ENCODE results near the gene GRIN2D.
"Not testable (repeated sequence)": the region's sequence is repeated elsewhere in the genome, so short reads cannot be mapped to it uniquely, and the experiment has no call there.

GRIN2D gene

DNA sequence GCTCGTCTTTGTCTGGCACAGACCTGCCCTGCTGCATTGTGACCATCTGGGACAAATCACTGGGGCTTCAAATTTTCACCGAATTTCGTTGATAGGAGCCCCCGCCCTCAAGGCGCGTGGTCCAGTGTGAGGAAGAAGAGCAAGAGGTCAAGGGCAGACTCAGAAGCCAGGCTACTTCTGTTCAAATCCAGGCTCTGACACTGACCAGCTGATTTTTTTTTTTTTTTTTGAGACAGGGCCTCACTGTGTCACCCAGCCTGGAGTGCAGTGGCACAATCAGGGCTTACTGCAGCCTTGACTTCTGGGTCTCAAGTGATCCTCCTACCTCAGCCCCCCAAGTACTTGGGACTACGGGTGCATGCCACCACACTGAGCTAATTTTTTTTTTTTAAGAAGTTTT lies 22.1 kb upstream of the GRIN2D start:
- DNase-seq (ENCODE audit: low spot score): no peak
- FAIRE-seq: no peak

DNA sequence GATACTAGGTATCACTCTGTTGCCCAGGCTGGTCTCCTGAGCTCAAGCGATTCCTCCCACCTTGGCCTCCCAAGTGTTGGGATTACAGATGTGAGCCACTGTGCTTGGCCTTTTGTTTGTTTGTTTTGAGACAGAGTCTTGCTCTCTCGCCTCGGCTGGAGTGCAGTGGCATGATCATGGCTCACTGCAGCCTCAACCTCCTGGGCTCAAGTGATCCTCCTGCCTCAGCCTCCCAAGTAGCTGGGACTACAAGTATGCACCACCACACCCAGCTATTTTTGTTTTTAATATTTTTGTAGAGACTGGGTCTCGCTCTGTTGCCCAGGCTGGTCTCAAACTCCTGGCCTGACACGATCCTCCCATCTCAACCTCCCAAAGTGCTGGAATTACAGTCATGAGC lies 21.7 kb upstream of the GRIN2D start:
- FAIRE-seq; DNase-seq (ENCODE audit: low spot score): not testable (repeated sequence)

DNA sequence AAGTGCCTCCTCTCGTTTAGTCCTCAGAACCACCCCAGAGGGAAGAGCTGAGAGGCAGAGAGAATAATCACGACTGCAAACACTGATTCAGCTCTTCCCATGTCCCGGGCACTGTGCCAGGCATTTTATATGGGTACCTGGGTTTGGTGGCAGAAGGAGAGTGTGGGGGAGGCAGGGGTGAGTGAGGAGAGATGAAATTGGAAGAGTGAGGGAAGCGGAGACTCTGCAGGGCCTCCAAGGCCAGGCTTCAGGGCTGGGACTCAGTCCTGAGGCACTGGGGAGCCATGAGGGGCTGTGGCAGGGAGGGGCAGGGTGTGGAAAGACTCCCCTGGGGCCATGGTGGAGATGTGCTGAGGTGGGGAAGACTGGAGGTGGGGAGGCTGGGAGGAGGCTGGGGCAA lies 20.6 kb upstream of the GRIN2D start:
- FAIRE-seq (no peak), DNase-seq (ENCODE audit: low spot score) (peak; percentile 32)

DNA sequence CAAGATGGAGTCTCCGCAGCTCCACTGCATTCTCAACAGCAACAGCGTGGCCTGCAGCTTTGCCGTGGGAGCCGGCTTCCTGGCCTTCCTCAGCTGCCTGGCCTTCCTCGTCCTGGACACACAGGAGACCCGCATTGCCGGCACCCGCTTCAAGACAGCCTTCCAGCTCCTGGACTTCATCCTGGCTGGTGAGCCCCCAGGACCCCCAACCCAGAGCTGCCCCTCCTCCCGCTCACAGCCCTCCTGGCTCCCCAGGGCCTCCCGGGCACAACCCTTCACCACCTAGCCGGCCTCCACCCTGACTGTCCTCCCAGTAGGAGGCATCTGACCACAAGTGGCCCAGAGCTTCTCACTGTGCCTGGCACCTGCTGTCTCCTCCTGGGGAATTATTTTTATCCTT lies 19.9 kb upstream of the GRIN2D start:
- DNase-seq (ENCODE audit: low spot score) (no peak), FAIRE-seq (no peak)

DNA sequence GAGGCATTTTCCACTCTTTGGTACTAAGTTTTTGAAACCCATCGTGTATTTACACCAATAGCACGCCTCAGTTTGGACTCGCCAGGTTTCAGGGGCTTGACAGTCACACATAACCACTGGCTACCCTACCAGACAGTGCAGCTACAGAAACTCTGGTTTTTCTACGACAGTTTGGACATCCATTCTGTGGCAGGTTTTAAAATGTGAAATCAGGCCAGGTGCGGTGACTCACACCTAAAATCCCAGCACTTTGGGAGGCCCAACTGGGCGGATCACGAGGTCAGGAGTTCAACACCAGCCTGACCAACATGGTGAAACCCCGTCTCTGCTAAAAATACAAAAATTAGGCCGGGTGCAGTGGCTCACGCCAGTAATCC lies 15.3 kb upstream of the GRIN2D start:
- DNase-seq (ENCODE audit: low spot score): no peak
- no peak for FAIRE-seq

DNA sequence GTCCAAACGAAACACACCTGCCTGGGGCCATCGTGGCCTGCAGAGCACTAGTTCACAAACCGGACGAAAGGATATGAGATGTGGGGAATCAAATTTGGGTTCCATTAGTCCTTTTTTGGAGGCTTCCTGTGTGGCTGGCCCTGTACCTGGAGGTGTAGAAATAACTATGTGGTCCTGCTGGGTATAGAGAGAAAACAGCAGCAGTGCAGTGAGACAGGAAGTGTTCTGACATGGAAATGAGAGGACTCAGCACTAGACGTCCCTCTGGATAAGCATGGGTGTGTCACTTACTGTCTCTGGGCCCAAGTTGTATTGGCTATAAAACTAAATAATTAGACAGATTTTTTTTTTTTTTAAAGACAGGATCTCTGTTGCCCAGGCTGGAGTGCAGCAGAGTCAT lies 14.4 kb upstream of the GRIN2D start:
- no peak for DNase-seq (ENCODE audit: low spot score)
- FAIRE-seq: no peak

DNA sequence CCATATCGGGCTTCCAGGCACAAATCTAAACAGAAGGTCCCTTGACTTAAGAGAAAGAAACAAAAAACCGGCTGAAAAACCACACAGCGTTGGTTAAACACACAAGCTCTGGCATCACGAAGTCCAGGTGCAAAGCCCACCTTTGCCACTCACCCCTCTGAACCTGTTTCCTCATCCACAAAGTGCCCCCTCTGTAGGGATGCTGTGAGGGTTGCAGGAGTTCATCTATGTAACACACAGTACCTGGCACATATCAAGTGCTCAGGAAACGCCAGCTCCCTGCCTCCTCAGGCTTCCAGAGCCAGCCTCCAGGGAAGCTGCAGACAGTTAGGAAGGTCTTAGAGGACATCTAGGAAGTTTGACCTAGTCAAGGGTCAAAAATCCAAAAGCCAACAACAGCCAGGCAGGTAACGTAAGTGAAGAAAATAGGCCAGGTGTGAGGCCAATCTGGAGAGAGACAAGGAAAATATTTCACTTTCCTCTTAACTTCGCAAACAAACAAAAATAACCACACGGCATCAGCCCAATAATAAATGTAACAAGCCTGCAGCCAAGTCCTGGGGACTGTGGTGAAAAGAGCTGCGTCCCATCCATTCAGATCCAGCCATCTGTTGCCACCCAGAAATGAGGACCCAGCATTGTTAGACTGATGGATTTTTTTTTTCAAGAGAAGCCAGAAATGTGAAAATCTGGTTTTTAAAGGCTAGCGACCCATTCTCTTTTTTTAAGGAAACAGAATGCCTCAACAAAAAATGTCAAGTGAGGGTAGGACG lies 12.1 kb upstream of the GRIN2D start:
- DNase-seq (ENCODE audit: low spot score) (no peak), FAIRE-seq (no peak)

DNA sequence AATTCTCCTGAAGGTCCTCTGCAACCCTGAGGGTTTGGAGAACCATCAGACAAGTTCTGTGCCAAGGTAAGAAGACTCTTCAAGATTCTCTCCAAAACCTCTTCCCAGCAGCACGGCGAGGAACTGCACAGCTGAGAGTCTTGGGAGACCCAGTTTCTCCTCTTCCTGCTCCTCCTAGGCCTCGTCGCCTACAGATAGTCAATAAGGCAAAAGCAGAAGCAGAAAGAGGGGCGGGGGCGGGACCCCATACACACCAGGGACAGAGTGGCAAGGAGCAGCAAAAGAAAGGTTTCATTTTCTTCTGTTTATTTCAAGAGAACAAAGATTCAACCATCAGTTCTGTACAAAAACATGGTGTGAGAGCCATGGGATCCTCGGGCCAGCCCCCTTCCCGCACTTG lies 11.2 kb upstream of the GRIN2D start:
- DNase-seq (ENCODE audit: low spot score) (no peak), FAIRE-seq (no peak)

DNA sequence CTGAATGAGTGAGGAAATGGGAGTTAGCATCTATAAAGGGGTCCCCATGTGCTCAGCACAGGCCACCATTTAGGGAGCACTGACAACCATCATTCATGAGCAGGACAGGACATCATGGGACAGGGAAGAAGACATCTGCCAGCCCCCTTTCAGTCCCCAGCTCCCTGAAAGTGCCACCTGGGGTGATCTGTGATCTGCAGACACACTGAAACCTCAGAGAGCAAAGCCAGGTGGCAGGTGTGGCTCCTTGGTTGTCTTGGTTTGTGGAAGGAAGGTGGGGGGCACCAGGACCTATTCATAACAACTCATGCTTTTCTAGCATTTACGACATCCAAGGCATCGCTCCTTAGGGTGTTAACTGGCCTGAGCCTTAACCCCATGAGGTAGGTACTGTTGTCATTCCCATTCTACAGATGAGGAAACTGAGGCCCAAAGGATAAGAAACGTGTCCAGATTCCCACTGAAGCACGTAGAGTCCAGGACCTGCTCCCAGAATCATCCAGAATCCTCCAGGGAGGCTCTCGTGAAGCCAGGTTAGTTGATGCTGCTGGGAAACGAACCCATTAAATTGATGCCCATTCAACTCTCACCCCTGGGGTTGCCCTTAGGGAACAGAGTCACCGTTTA lies 7.9 kb upstream of the GRIN2D start:
- FAIRE-seq: no peak
- no peak for DNase-seq (ENCODE audit: low spot score)

DNA sequence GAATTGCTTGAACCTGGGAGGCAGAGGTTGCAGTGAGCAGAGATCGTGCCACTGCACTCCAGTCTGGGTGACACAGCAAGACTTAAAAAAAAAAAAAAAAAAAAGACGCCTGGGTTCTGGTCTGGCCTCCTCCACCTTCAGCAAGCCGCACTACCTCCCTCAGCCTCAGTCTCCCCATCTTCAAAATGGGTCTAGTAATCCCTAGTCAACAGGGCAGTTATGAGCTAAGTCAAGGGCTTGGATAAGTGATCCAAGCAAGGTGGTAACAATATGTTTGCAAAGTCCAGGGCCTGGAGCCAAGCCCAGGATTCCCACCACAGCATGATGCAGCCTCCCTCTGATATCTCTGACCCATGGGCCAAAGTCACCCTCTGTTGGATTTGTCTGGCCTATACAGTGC lies 6.5 kb upstream of the GRIN2D start:
- FAIRE-seq: no peak

DNA sequence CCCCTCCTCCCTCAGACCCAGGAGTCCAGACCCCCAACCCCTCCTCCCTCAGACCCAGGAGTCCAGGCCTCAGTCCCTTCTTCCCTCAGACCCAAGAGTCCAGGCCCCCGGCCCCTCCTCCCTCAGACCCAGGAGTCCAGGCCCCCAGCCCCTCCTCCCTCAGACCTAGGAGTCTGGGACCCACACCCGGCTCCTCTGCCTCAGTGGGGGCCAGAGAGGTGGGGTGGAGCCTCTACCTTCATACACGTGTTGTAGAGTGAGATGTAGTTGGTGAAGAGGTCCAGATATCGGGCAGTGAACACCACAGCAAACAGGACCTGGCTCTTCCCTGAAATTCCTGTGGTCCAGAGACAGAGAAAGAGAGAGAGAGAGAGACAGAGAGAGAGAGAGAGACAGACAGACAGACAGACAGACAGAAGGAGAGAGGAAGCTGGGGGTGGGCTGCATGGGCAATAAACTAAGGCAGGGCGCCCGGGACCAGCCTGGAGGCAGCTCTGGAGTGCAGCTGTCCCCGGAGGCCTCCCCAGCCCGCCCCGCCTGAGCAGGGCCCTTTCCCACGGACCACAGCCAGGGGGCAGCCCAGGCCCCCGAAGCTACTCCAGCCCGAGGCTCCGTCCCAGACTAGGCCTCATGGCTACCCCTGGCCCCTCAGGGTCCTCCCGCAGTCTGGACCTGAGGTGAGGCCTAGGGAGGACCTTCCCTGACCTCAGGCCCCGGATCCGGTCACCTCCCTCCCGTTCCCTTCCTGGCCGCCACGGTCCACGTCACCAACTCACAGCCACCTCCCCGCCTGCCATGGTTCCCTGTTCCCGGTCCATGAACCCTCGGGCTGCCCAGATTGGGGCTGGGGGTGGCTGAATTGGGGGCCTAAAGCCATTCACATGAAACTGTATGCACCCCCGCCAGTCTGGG lies 3.0 kb upstream of the GRIN2D start:
- peak; percentile 9 for FAIRE-seq
- DNase-seq (ENCODE audit: low spot score): peak; percentile 70

More for the DNA sequence above, 6.5 kb upstream of the GRIN2D start:
- DNase-seq (ENCODE audit: low spot score): no peak

DNA sequence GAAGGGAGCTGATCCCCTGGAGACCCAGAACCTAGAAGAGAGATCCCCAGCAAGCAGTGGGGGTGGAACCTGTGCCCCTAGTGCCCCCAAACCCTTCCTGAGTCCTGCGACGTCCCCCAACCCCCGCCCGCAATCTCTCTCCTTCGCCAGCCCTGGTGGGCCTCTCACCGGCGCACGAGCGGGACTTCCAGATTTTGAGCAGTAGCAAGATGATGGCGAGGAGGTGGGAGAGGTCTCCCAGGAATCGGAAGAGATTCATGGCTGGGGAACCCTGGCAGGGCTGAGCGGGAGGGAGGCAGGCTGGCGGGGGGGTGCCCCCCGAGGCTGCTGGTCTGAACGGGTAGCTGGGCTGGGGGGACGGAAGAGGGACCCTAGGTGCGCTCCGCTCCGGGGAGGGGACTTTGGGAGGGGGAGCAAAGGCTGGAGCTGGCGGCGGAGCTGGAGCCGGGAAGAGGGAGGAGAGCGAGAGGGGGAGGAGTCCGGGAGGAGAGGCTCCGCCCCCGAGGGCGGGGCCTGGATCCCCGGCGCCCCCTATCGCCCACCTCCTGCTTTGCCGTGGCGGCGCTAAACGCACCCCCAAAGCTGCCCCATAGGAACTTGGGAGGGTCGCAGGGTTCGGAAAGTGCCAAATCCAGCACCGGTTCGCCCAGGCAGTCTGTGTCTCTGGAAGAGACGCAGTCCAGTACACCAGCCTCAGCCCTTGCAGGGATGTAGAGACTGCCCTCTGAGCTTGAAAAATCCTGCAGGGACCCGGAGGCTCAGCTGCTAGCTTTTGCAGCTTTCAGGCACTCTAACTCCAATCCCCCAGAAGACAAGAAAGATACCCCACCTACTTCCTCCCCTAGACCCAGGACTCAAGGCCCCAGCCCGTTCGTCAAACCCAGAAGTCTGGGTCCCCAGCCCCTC lies 2.1 kb upstream of the GRIN2D start, which contains the start of gene KDELR1:
KDELR1 (minus strand) TSS at position 452 of the 906 bp plus-strand sequence; CDS start at position 259, 193 bp downstream.
- FAIRE-seq (no peak), DNase-seq (ENCODE audit: low spot score) (peak; percentile 91)

DNA sequence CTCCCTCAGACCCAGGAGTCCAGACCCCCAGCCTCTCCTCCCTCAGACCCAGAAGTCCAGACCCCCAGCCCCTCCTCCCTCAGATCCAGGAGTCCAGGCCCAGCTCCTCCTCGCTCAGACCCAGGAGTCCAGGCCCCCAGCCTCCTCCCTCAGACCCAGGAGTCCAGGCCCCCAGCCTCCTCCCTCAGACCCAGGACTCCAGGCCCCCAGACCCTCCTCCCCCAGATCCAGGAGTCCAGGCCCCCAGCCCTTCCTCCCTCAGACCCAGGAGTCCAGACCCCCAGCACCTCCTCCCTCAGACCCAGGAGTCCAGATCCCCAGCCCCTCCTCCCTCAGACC lies 1.5 kb upstream of the GRIN2D start:
- DNase-seq (ENCODE audit: low spot score); FAIRE-seq: not testable (repeated sequence)

DNA sequence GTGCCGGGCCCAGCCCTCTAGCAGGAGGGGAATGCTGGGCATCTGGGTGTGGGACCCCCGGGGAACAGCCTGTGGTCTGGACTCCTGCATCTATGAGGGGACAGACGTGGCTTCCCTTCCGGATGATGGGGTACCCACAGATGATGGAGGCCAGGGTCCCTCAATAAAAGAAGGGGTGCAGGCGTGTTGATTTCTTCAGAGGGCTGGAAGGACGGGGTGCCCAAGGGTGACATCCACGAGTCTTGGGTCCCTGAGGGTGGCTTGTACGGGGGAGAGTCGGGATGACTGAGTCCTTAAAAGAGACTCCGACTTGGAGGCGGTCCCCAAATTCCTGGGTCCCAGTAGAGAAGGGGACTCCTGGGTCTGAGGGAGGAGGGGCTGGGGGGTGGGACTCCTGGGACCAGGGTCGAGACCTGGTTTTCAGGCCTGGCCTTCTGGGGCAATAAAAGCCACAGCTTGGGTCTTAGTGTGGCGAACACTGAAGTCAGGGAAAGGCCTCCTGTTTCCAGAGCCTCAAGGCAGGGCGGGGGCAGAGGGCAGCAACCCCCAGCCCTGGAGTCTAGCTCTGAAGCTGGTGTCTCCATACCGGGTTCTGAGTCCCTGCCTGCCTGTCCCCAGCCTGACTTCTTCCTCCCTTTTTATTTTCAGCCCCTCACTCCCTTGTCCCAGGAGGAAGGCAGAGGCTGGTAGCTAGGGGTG lies 459 bp upstream of the GRIN2D start:
- DNase-seq (ENCODE audit: low spot score) (no peak), FAIRE-seq (no peak)

DNA sequence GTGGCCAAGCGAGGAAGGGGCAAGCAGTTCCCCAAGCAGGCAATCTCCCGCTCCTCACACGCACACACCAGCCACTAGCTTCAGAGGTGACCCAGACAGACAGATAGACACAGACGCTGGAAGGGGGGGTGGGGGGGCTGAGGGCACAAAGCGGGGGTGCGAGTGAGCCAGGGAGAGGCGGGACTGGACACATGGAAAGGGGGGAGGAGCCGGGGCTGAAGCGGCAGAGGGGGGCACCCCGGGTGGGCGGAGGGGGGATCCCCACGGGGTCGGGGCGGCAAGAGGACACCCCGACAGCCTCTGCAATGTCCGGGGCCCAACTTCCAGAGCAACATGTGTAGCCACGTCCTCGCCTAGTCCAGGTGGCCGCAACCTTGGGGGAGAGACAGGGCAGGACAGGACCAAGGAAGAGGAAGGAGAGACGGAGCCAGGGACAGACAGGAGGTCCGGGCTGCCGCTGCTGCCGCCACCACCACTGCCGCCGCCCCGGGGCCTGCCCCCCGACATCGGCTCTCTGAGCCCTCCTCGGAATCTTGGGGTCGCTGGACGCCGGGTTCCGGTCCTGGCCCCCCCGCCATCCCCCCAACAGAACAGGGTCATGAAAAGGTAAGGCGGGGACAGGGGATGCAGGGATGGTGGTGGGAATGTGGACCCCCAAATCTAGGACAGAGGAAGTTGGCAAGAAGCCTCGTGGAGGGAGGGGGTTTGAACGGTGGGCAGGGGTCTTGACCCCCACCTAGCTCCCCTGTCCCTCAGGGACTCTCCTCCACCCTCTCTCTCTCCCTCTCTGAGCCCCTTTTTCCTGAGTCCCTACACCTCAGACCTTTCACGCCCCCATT lies 1.1 kb downstream of the GRIN2D start:
- no peak for FAIRE-seq
- no peak for DNase-seq (ENCODE audit: low spot score)

DNA sequence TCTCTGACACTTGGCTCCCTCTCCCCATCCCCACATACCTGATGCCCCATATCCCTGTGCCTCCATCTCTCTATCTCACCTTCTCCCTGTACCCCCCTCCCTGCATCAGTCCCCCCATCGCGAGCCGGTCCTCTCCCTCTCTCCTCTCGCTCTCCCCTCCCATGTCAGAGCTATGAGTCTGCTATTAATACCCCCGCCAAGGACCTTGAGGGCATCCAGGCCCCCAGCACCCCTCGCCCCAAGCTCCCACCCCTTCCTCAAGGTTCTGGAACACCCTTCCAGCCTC lies 1.6 kb downstream of the GRIN2D start:
- FAIRE-seq (no peak), DNase-seq (ENCODE audit: low spot score) (no peak)

DNA sequence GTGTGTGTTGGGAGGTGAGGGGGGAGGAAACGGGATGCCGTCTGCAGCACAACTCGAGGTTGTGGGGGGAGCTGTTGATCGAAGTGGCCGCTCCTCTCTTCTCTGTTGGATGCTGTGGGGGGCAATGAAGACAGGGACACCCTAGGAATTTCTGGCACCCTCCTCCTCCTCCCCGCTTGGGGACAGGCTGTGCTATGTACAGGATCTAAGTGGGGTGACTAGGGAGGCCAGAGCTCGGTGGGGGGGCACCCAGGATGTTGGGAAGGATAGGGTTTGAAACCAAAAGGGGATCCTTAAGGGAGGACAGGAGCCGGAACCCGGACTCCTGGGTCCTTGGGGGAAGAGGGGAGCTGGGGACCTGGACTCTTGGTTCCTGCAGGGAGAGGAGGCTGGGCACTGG lies 2.0 kb downstream of the GRIN2D start:
- FAIRE-seq (no peak), DNase-seq (ENCODE audit: low spot score) (no peak)

DNA sequence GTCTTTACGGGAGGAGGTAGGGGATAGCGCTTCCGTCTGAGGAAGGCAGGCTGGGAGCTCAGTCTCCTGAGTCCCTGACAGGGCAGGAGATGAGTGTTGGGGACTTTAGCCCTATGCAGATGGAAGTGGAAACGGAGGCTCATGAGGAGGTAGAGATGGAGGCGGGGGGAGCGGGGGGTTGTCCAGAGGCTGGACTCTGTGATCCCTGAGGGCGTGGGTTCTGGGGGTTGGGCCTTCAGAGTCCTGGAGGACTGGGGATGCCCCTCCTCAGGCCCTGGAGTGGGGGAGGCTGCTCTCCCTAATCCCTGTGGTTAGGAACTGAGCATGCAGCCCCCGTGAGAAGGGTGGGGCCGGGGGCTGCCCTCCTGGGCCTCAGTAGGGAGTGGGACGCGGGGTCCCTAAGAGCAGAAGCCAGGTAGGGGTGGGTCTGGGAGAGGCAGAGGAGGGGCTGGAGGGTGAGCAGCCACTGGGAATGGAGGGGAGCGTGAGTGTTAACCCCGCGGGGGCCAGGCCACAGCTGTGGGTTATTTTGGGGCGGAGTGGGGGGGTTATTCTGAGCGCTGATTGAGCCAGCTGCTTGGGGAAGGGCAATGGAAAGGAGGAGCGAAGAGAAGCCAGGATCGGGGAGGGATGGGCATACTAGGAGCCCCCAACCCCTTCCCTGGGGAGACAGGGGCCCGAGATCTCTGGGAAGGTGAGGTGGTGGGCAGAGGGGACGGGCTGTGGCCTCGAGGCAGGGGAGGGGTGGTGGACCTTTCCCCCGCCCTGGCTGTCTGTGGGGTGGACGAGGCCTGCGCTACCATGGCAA lies 2.8 kb downstream of the GRIN2D start:
- no peak for FAIRE-seq
- DNase-seq (ENCODE audit: low spot score): no peak

DNA sequence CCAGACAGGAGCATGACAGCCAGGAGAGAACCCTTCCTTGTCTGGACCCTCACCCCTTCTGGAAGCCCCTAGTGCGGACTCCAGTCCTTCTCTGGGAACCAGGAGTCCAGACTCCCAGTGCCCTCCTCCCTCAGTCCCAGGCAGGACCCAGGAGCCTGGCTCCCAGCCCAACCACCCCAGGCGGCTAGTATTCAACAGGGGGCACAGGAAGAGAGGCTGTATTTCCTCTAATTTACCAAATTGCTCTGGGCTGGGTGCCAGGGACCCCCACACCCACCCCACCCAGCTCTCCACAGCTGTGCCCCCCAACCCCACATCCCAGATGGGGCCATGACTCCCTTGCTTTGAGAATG lies 3.3 kb downstream of the GRIN2D start:
- DNase-seq (ENCODE audit: low spot score) (no peak), FAIRE-seq (no peak)
